GM18858 (cell line): ENCODE measurements around the gene INPP4A.

ENCODE experiments used
- ATAC-seq: cut with Tn5 transposase; IDR thresholded peaks from one replicate; pipeline ENCODE4 v1.9.1; 2021; ENCODE audit not compliant: unreplicated experiment

The INPP4A gene

DNA sequence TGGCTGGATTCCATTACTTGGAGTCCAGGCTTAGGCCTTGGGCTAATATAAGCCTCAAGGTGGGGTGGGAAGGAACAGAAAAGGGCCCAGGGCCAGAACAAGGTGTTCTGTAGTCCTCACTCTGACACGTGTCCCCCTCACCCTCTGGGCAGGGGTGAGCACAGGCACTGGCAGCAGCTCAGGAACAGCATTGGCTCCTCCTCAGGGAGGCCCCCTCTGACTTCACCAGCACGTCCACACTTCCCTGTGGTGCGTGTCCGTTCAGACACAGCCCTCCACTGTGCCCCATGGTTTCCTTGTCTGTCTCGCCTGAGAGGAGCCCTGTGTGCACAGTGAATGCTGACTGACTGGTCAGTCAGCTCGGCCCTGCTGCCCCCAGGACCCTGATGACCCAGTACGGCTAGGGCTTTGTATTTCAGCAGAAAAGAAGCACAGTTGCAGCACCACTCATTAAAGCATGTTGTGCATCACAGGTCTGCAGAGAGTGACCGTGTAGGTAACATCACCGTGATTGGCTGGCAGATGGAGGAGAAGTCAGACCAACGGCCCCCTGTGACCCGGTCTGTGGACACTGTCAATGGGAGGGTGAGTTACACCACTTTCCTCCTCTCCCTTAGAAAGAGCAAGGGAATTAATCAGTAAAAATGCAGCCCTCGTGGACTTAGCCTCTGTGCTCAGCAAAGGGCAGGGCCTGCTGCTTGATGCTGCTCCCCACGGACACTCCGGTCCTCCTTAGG lies 92.9 kb downstream of the INPP4A start:
- ATAC-seq = no peak

GRCh38 chr2:98538280-98539041 lies 93.8 kb downstream of the INPP4A start:
- no peak for ATAC-seq

- ATAC-seq = no peak
These were observed 94.5 kb downstream of the INPP4A start for GRCh38 chr2:98539056-98539735.

DNA sequence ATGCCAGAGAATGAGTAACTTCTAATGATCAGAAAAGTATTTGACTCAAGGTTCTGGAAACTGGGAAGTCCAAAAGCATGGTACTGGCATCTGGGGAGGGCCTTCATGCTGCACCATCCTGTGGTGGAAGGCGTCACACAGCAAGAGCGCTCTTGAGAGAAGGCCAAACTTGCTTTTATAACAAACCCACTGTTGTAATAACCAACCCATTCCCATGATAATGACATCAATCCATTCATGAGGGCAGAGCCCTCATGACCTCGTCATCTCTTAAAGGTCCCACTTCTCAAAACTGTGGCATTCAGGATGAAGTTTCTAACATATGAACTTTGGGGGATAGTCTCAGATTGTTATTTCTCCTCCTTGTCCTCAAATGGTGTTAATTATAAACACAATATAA lies 95.9 kb downstream of the INPP4A start:
- no peak for ATAC-seq

- no peak for ATAC-seq
These were observed 96.8 kb downstream of the INPP4A start for GRCh38 chr2:98541489-98541888.

DNA sequence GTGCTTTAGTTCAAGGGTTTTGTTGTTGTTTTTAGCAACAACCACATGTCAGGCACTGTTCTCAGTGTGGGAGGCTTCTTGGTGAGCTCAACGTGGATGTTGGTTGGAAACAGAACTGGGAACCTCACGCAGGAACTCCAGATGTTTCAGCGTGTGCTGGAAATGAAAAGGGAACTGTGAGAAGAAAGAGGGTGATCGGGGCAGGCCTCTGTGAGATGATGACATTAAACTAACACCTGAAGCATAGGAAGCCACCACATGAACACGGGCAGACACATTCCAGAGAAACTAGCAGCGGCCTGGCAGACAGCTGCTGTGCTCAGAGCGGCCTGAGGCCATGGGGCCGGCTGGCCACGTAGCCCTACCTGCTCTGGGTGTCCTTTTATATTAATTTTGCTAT lies 97.2 kb downstream of the INPP4A start:
- ATAC-seq = no peak

DNA sequence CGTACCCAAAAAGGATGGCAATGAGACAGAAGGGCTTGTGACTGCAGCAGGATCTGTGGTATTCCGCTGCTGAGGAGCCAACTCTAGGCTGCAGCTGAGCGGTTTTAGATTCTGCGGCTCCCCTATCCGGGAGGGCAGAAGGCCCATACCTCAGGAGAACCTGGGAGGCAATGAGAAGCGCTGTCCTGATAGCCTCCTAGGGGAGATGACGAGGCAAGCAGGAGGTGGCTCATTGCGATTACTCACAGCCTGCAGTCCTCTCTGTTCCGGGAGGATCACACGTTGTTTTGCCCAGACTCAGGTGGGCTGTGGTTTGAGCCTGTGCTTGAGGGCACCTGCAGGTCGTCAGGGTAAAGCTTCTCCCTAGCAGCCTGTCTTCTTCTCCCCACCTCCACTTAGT lies 98.6 kb downstream of the INPP4A start:
- ATAC-seq = no peak

DNA sequence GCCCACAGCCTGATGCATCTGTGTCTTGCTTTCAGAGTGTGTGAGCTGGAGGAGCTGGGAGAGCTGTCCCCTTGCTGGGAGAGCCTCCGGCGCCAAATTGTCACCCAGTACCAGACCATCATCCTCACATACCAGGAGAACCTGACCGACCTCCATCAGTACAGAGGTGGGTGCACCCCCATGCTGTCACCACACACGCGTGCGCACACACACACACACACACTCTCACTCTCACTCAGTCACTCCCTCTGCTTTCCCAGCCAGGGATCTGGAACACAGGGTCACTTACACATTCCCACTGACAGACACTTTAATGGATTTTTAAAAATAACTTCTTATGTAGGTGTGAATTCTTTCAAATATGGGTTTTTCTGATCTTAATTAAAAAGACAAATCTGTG lies 99.2 kb downstream of the INPP4A start:
- ATAC-seq = no peak

DNA sequence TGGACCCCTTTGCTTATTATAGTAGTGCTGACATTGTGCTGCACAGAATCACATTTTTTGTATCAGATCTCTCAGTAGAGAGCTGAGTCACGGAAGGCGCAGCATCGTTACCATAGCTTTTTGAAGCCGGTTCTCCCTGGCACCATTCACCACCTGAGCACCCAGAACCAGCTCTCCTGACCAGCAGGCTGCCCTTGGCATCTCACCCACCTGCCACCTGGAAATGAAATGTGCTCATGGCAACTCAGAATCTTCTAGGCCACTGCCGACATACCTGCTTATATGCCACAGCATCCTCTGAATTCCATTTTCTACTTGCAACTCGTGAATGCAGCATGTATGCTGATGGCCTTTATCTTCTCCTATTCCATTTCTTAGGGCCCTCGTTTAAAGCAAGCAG lies 100.9 kb downstream of the INPP4A start:
- ATAC-seq = no peak

DNA sequence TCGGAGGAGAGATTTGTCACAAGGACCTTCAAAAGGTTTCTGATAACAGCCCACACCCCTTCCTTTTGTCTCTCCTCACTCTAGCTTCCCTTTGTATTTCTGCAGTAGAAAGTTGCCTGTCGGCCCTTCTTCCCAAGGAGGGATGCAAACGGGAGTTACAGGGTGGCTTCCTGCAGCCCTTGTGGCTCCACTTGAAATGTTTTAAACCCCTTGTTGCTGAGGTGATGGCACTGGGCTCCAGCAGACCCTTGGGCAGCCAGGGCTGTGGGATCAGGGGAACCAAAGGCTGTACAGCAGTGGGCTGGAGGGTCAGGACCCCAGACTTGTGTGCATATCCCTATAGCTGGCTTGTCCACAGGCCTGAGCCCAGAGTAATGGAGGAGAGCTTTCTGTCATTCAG lies 101.5 kb downstream of the INPP4A start:
- no peak for ATAC-seq

DNA sequence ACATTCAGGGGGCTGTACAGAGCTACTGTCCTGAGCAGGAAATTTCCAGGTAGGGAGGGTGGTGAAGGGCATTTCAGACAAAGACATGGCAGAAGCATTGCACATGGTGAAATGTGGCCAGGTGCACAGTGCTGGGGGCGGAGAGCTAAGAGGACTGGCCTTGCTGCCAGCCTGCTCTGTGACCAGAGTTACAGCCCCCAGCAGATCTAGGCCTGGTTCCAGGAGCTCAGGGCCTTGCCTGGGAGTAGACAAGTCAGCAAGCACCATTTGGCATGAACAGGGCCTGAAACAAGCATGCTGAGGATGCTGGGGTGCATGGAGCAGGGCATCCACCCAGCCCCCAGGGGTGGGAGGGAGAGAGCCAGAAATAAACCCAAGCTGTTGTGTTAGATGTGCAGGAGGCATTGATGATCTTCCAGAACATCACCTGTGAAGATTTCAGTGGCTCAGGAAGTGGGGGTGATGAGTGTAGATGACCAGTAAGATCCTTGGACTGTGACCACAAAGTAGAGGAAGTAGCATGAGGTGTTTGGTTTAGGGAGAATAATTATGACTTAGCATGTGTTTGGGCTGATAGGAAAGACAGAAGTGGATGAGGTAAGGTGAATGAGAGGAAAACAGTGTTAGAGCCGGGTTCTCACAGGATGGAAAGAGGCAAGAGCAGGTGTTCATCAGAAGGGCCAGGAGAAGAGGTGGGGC lies 102.6 kb downstream of the INPP4A start:
- ATAC-seq = no peak

DNA sequence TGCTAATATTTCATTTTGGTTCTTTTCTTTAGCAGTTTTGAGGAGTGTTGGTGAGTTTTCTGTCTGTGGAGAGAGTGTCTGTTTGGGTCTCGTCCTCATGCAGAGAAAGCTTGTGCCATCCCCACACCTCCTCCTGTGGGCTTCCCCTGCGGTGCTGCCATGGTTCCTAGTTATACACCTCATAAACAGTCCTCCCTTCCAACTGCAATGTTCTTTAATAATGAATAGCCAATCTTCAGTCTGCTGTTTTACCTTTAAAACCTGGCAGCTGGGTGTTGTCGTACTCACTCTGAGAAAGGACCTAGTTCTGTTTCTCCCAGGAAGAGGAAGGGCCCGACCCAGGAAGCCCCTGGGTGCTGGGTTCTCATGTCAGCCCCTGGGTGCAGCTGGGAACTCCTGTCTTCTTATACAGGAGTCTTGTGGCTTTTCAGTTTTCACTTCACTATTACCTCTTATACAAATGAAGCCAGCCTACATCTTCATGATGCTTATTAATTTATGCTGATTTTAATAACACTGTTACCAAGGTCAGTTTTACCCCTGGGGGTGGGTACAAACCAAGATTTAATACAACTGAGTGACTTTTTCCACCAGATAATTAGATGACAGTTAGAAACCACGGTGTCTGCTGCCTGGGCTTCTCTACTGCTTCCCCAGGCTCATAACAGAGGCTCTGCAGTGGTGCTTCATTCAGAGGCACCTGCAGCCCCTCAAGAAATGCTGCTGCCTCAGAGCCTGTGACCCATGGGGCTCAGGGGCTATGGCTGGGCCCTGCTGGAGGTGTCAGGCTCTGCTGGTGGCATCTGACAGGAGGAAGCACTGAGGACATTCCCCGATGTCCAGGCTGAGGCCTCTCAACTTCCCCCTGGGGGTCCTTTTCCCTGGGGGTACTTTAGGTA lies 104.5 kb downstream of the INPP4A start:
- ATAC-seq = no peak

DNA sequence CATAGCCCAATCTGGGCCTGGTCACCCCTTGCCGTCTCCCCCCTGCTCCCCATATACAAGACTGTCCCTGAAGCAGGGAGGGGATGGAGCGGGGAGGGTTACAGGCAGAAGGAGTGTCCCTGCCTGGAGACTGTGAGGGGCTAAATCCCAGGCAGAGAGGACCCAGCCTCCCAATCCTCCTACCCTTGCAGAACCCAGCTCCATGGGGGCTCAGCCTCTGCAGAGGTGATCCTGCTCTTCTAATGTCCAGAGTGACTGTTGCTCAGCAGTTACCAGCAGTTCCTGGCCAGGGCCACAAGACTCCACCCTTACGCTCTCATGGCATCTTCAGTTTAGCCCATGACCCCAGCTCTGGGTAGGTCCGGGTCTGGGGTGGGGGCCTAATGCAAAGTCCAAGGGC lies 105.5 kb downstream of the INPP4A start:
- ATAC-seq = no peak

DNA sequence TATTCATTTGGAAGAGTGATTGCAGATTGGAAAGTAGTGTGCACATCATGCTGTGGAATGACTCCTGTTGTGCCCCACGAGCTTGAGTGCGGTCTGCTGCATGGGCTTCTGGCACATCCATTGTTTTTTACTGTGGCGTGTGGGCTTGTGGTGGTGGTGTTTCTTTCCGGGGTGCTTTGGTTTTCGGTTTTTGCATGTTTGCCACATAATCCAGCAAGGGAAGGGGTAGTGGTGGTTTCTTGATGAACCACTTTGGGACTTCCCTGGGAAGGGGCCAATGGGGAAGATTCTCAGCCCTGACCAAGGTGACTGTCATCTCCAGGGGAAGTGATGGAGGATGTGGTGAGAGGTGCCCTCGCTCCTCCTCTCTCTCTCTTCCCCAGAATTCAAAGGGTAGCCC lies 106.7 kb downstream of the INPP4A start:
- ATAC-seq = no peak

DNA sequence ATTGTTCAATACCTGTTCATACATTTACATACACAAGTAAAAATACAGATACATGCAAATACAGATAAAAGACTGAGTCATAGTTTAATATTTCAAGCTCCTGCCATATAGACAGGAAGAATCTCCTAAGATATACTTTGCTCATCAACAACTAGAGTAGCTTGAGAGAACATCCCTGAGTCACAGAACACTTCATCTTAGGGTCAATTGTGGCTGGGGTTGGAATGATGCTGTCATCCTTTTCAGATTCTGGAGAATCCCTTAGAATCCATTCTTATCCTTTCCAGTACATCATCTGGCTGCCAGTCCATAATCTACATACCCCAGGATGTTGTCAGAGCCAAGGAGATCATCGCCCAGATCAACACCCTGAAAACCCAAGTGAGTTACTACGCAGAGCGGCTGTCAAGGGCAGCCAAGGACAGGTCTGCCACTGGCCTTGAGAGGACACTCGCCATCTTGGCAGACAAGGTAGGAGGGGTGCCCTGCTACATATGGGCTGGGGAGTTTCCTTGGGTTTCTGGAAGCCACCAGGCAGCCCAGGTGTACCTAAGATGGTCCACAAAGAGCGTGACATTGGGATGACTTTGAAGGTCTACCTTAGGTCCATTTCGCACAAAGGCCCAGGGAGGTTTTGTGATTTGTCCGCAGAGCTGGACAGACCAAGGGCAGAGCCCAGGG lies 108.0 kb downstream of the INPP4A start:
- ATAC-seq = no peak

- ATAC-seq = no peak
These were observed 109.6 kb downstream of the INPP4A start for GRCh38 chr2:98554116-98554861.

- ATAC-seq = no peak
These were observed 111.0 kb downstream of the INPP4A start for GRCh38 chr2:98555696-98556095.

DNA sequence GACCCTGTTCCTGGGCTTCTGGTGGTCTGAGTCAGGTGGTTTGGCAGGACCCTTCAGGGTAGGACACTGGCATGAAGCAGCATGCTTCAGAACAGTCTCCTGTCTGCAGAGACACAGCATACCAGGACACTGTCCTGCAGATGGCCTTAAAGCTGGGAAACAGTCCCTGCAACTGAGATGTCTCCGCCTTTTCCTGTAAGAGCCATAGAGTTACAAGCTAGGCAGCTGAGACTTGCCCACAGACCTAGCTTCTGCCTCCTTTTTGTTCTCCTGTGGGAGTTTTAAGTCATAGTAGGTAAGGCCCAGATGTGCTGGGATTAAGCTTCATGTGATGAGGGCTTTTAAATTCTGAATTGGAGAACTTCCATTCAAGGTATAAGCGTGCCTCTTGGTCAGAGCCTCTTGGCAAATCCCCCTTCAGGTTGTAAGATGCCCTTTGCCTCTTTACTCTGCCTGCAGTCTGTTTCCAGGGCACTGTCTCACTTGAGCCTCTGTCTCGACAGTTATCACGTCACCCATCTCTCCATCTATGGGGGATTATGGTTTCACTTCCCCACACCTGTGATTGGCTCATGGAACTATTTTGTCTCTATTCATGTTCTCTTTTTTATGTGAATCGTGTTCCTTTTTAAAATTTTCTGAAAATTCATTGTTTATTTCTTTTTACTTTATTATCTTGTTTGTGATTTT lies 111.8 kb downstream of the INPP4A start:
- ATAC-seq = peak; percentile 56
